H1 (cell line): ENCODE data around the gene TRIM67. TPM values are rescaled to one million over a fixed set of nuclear protein-coding genes. Genes with fewer than 3 reads are reported as not detected.

Source experiments
- CTCF ChIA-PET: fragments of 300-600 bp; sonication (Branson Sonifier 250); formaldehyde crosslinking; loops from one replicate; lab custom pipeline; 2021; ENCODE audit not compliant: partially characterized antibody; lab: Charles Lee
- POLR2A ChIA-PET: fragments of 300-600 bp; sonication (Branson Sonifier 250); formaldehyde crosslinking; loops from one replicate; lab custom pipeline; 2021; ENCODE audit warnings: inconsistent platforms; ENCODE audit not compliant: partially characterized antibody; lab: Charles Lee
- DNase-seq, 2 experiments: peaks; one replicate each; pipeline versions ENCODE4 v3.0.0 to v3.0.0-alpha.2; 2010 to 2022; ENCODE audit warnings: low spot score in 2 of 2, low read depth in 1 of 2, mixed read lengths in 1 of 2
- FAIRE-seq: peaks from 2 replicates; lab custom pipeline; 2011; peaks lifted over from hg19 to GRCh38; lab: Jason Lieb, UNC
- H2AFZ ChIP-seq: 2 replicates; pipeline ENCODE4 v1.8.1; 2012; ENCODE audit warnings: low read length, inconsistent platforms
- H2AK5ac ChIP-seq: 2 replicates; pipeline ENCODE4 v1.6.1; 2013; ENCODE audit warnings: low read depth, low read length
- H2BK120ac ChIP-seq: replicated peaks from 2 replicates; pipeline ENCODE3; 2013; ENCODE audit warnings: low read depth, low read length, inconsistent platforms
- H2BK12ac ChIP-seq: 2 replicates; pipeline ENCODE4 v1.6.1; 2013; ENCODE audit warnings: low read depth, low read length
- H2BK15ac ChIP-seq: 2 replicates; pipeline ENCODE4 v1.6.1; 2013; ENCODE audit warnings: low read length
- H2BK20ac ChIP-seq: 2 replicates; pipeline ENCODE4 v1.6.1; 2013; ENCODE audit warnings: low read length
- H2BK5ac ChIP-seq: 2 replicates; pipeline ENCODE4 v1.6.1; 2013; ENCODE audit warnings: low read depth, low read length
- H3K14ac ChIP-seq: 2 replicates; pipeline ENCODE4 v1.6.1; 2013; ENCODE audit warnings: inconsistent platforms; ENCODE audit not compliant: insufficient read length
- H3K18ac ChIP-seq: 2 replicates; pipeline ENCODE4 v1.6.1; 2013; ENCODE audit warnings: low read length; ENCODE audit errors: extremely low read depth
- H3K23ac ChIP-seq: 2 replicates; pipeline ENCODE4 v1.6.1; 2013; ENCODE audit warnings: inconsistent platforms; ENCODE audit not compliant: insufficient read length
- H3K23me2 ChIP-seq: 2 replicates; pipeline ENCODE4 v1.6.1; 2013; ENCODE audit warnings: low read depth, low read length
- H3K27ac ChIP-seq: 2 replicates; pipeline ENCODE4 v1.6.1; 2011; ENCODE audit warnings: low read depth, low read length, inconsistent platforms
- H3K27me3 ChIP-seq, 4 experiments: replicated peaks in 1 of 4; 1 replicate in 1 of 4; 2 replicates in 3 of 4; pipeline versions ENCODE4 v1.6.1 to v1.8.1; 2011 to 2013; ENCODE audit warnings: low read length in 3 of 4, mild to moderate bottlenecking in 3 of 4, inconsistent platforms in 2 of 4, mixed read lengths in 2 of 4, moderate library complexity in 1 of 4; ENCODE audit not compliant: control insufficient read depth in 3 of 4, insufficient read depth in 3 of 4; ENCODE audit errors: extremely low read depth in 1 of 4
- H3K36me3 ChIP-seq, 4 experiments: 2 replicates each; pipeline versions ENCODE4 v1.6.1 to v1.8.1; 2011 to 2013; ENCODE audit warnings: mild to moderate bottlenecking in 4 of 4, low read length in 3 of 4, moderate library complexity in 2 of 4, control low read depth in 1 of 4, inconsistent platforms in 1 of 4; ENCODE audit not compliant: insufficient read depth in 4 of 4, control insufficient read depth in 2 of 4
- H3K4ac ChIP-seq: replicated peaks from 2 replicates; pipeline ENCODE3; 2013; ENCODE audit warnings: low read length, low read depth, mixed read lengths, inconsistent platforms; ENCODE audit not compliant: insufficient read length
- H3K4me1 ChIP-seq, 4 experiments: replicated peaks in 1 of 4; 1 replicate in 1 of 4; 2 replicates in 3 of 4; pipeline versions ENCODE4 v1.6.1 to v1.8.1; 2011 to 2013; ENCODE audit warnings: low read length in 3 of 4, inconsistent platforms in 2 of 4, mixed read lengths in 1 of 4; ENCODE audit not compliant: insufficient read depth in 4 of 4, control insufficient read depth in 3 of 4
- H3K4me2 ChIP-seq, 2 experiments: 2 replicates each; pipeline versions ENCODE4 v1.6.1 to v1.8.1; 2011 to 2013; ENCODE audit warnings: low read depth in 2 of 2, low read length in 2 of 2, control low read depth in 1 of 2, inconsistent platforms in 1 of 2, mild to moderate bottlenecking in 1 of 2; ENCODE audit not compliant: insufficient read depth in 1 of 2
- H3K4me3 ChIP-seq, 4 experiments: fragments of 200-600, 300-600 bp in 1 of 4; sonication (generic), shearing (Covaris generic), sonication (Bioruptor Twin) in 1 of 4; 2 replicates each; pipeline versions ENCODE4 v1.5.1 to v1.8.1; 2011 to 2016; ENCODE audit warnings: low read length in 4 of 4, low read depth in 3 of 4, control low read depth in 2 of 4, inconsistent platforms in 2 of 4, mild to moderate bottlenecking in 2 of 4, mixed read lengths in 1 of 4, moderate library complexity in 1 of 4; ENCODE audit not compliant: insufficient read depth in 2 of 4; ENCODE audit errors: extremely low read depth in 1 of 4
- H3K56ac ChIP-seq: replicated peaks from 2 replicates; pipeline ENCODE3; 2013; ENCODE audit warnings: low read depth, mild to moderate bottlenecking, mixed read lengths, low read length, inconsistent platforms; ENCODE audit not compliant: insufficient read length
- H3K79me1 ChIP-seq: 2 replicates; pipeline ENCODE4 v1.6.1; 2013; ENCODE audit warnings: low read depth, low read length, control low read depth
- H3K79me2 ChIP-seq, 2 experiments: 2 replicates each; pipeline versions ENCODE4 v1.6.1 to v1.8.1; 2012 to 2013; ENCODE audit warnings: low read length in 2 of 2, mild to moderate bottlenecking in 2 of 2, inconsistent platforms in 1 of 2; ENCODE audit not compliant: insufficient read depth in 2 of 2, control insufficient read depth in 1 of 2
- H3K9ac ChIP-seq, 4 experiments: replicated peaks in 1 of 4; 1 replicate in 1 of 4; 2 replicates in 3 of 4; pipeline versions ENCODE4 v1.6.1 to v1.8.1; 2011 to 2013; ENCODE audit warnings: low read depth in 3 of 4, low read length in 3 of 4, control low read depth in 2 of 4, mild to moderate bottlenecking in 2 of 4, moderate library complexity in 2 of 4, inconsistent platforms in 1 of 4; ENCODE audit errors: extremely low read depth in 1 of 4
- H3K9me3 ChIP-seq, 2 experiments: 2 replicates each; pipeline versions ENCODE4 v1.6.1 to v1.8.1; 2012 to 2013; ENCODE audit warnings: mild to moderate bottlenecking in 2 of 2, moderate library complexity in 2 of 2, control low read depth in 1 of 2, inconsistent platforms in 1 of 2, low read depth in 1 of 2, low read length in 1 of 2, mixed read lengths in 1 of 2; ENCODE audit not compliant: insufficient read depth in 2 of 2
- H4K20me1 ChIP-seq, 2 experiments: replicated peaks in 1 of 2; 2 replicates each; pipeline versions ENCODE3 to v1.8.1; 2011 to 2013; ENCODE audit warnings: inconsistent platforms in 2 of 2, low read length in 2 of 2, mild to moderate bottlenecking in 1 of 2; ENCODE audit not compliant: insufficient read depth in 2 of 2, control insufficient read depth in 1 of 2
- H4K5ac ChIP-seq: 2 replicates; pipeline ENCODE4 v1.6.1; 2013; ENCODE audit warnings: low read length, low read depth, mixed read lengths, inconsistent platforms; ENCODE audit not compliant: insufficient read length
- H4K8ac ChIP-seq: 2 replicates; pipeline ENCODE4 v1.8.0; 2013; ENCODE audit warnings: mild to moderate bottlenecking, moderate library complexity, low read length, inconsistent platforms; ENCODE audit not compliant: insufficient read depth; ENCODE audit errors: extremely low read depth
- H4K91ac ChIP-seq: replicated peaks from 2 replicates; pipeline ENCODE3; 2013; ENCODE audit warnings: low read length, mixed read lengths, inconsistent platforms; ENCODE audit not compliant: insufficient read length
- ASH2L ChIP-seq: fragments of 200-600, 300-600 bp; sonication (generic); IDR thresholded peaks from one replicate; pipeline ENCODE4 v1.7.1; 2017; ENCODE audit warnings: low read length
- HDAC2 ChIP-seq, 2 experiments: fragments of 300-600 bp in 1 of 2; sonication (generic) in 1 of 2; IDR thresholded peaks; 2 replicates each; pipeline ENCODE4 v1.6.1; 2011 to 2012; ENCODE audit warnings: low read depth in 2 of 2, low read length in 2 of 2, mild to moderate bottlenecking in 2 of 2, moderate library complexity in 2 of 2, borderline replicate concordance in 1 of 2, inconsistent platforms in 1 of 2
- JUN ChIP-seq: IDR thresholded peaks from 2 replicates; pipeline ENCODE4 v1.6.1; 2011; ENCODE audit warnings: low read depth, mild to moderate bottlenecking, improper control_type of control experiment, low read length
- KDM1A ChIP-seq: fragments of 200-600, 300-600 bp; sonication (generic); IDR thresholded peaks from 2 replicates; pipeline ENCODE4 v1.7.1; 2016; ENCODE audit warnings: mild to moderate bottlenecking, low read length, borderline replicate concordance
- USF2 ChIP-seq: IDR thresholded peaks from 2 replicates; pipeline ENCODE4 v1.6.1; 2011; ENCODE audit warnings: low read length, improper control_type of control experiment
- WGBS, 2 experiments: shearing (Covaris generic) in 1 of 2; methylation state at CpG; one replicate each; pipeline versions ENCODE4 v1.1.6 to v1.1.7; 2013 to 2015; ENCODE audit warnings: low lambda C conversion rate in 2 of 2, mixed read lengths in 2 of 2, inconsistent platforms in 1 of 2, low coverage in 1 of 2, missing lambda C conversion rate in 1 of 2; ENCODE audit not compliant: insufficient replicate concordance in 2 of 2, insufficient coverage in 1 of 2, insufficient read length in 1 of 2; ENCODE audit errors: extremely low coverage in 1 of 2, missing lambda C conversion rate in 1 of 2; 5-methylcytosine and 5-hydroxymethylcytosine counted together
- polyA plus RNA-seq, 7 experiments: library from polyadenylated mRNA; depleted of rRNA in 3 of 7; stranded (reverse) in 5 of 7; unstranded in 2 of 7; fragments of >200 nt in 5 of 7; fragments of 200-250 nt in 2 of 7; gene quantifications; 1 replicate in 5 of 7; 2 replicates in 1 of 7; 4 replicates in 1 of 7; pipeline versions ENCODE4 v1.2.1 to v1.2.3, GENCODE V29; 2011 to 2013; ENCODE audit warnings: missing spikeins in 2 of 7, mixed read lengths in 2 of 7
- total RNA-seq: library from RNA; stranded (reverse); fragmentation: NEBNext Ultra II Directional; extraction: Animal tissue kit (Norgen Biotek cat#: 25700); gene quantifications from 2 replicates; pipeline ENCODE4 v1.2.1, GENCODE V29; 2021
- TF ChIP-seq, protein P1 (sequence below): IDR thresholded peaks from 2 replicates; pipeline ENCODE4 v1.6.1; 2012; ENCODE audit warnings: inconsistent platforms

TRIM67 gene
- total and polyA plus RNA-seq, 2 of the 8 experiments (the other 6 are each of a cell fraction or from before 2014, with no cell fraction given) = under 0.01 TPM; not detected in 1

GRCh38 chr1:231153726-231154125 lies 8.1 kb upstream of the TRIM67 start:
- H3K9ac ChIP-seq = no peak overlapping the region
- H3K36me3 ChIP-seq = no peaks in the 10 kb centered on the region
- H4K8ac ChIP-seq = no peak overlapping the region
- no peak overlapping the region for H3K27ac ChIP-seq
- no peak overlapping the region for H2BK5ac ChIP-seq
- no peak overlapping the region for H3K4ac ChIP-seq
- H3K23me2 ChIP-seq = no peaks in the 10 kb centered on the region
- H2AFZ ChIP-seq = no peak overlapping the region
- DNase-seq (no peak), FAIRE-seq (no peak)
- H3K23ac ChIP-seq = no peak overlapping the region
- WGBS, 2 experiments = 88% methylated on average over 2 of the region's 2 CpGs; no CpG with 5 or more reads in 1 of the 2 experiments
- CTCF ChIA-PET = interaction anchor here (0.9 to 1.3 kb wide), 3 partner anchors 12 to 292 kb away, joined by 3 read pairs; no protein-coding TSS in a partner anchor
- H3K79me1 ChIP-seq = no peaks in the 10 kb centered on the region
- H4K5ac ChIP-seq = no peak overlapping the region
- peaks cover 0 to 2% (median under 1%) of the 10 kb centered on the region in 4 experiments; a peak in 3 of 7 replicates for H3K27me3 ChIP-seq
- no peaks in the 10 kb centered on the region for H4K20me1 ChIP-seq
- no peak overlapping the region for H2BK12ac ChIP-seq
- no peak overlapping the region for H2BK120ac ChIP-seq
- no peak overlapping the region for H3K4me2 ChIP-seq
- peaks cover 23 to 24% of the 10 kb centered on the region in 2 experiments for H3K9me3 ChIP-seq
- no peak overlapping the region for H2AK5ac ChIP-seq
- no peak overlapping the region for H3K4me3 ChIP-seq
- no peaks in the 10 kb centered on the region for H3K4me1 ChIP-seq
- POLR2A ChIA-PET = no interaction called here
- H3K56ac ChIP-seq = no peak overlapping the region
- no peak overlapping the region for H4K91ac ChIP-seq
- H3K18ac ChIP-seq = no peak overlapping the region
- H3K14ac ChIP-seq = no peak overlapping the region
- H2BK15ac ChIP-seq = no peak overlapping the region
- no peak overlapping the region for H2BK20ac ChIP-seq
- H3K79me2 ChIP-seq = no peaks in the 10 kb centered on the region
- TF ChIP-seq ASH2L (no peak), HDAC2 (IDR thresholded peaks at IDR 0.05; ENCODE audit: borderline replicate concordance in 1 of 2, low read depth in 2 of 2, low read length in 2 of 2) (no peak), JUN (no peak), USF2 (no peak), KDM1A (no peak)
- TF ChIP-seq, protein P1, sequence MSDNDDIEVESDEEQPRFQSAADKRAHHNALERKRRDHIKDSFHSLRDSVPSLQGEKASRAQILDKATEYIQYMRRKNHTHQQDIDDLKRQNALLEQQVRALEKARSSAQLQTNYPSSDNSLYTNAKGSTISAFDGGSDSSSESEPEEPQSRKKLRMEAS = no peak
